ENCODE measurements around the gene TSPO. TPM values are rescaled to one million over a fixed set of nuclear protein-coding genes. Genes with fewer than 3 reads are reported as not detected.

TSPO gene
- total RNA-seq, 4 donors from 2014 or later: 346 to 897 (median 746) TPM

GRCh38 chr22:43211941-43212433 lies 60.6 kb downstream of the TSPO start:
- H3K9me3 ChIP-seq: no peaks in the 10 kb centered on the region
- no peak overlapping the region for H3K27ac ChIP-seq
- no peak overlapping the region for H3K4me3 ChIP-seq
- H3K4me1 ChIP-seq: no peaks in the 10 kb centered on the region
- H3K36me3 ChIP-seq: no peaks in the 10 kb centered on the region
- peaks cover 3% of the 10 kb centered on the region for H3K27me3 ChIP-seq
- WGBS: 92% methylated on average over 10 of the region's 13 CpGs
- TF ChIP-seq POLR2AphosphoS5 (IDR thresholded peaks at IDR 0.05): no peak
- TF ChIP-seq POLR2A (IDR thresholded peaks at IDR 0.05): no peak
- no peak for TF ChIP-seq EP300 (IDR thresholded peaks at IDR 0.05)
- TF ChIP-seq CTCF (IDR thresholded peaks at IDR 0.05): no peak
- no peak for DNase-seq (ENCODE audit: low spot score in 2 of 2)

GRCh38 chr22:43212434-43212952 lies 61.1 kb downstream of the TSPO start:
- WGBS: 95% methylated on average over 4 of the region's 23 CpGs
- Histone ChIP-seq H3K27ac (no peak overlapping the region), H3K36me3 (no peaks in the 10 kb centered on the region), H3K9me3 (no peaks in the 10 kb centered on the region), H3K27me3 (peaks cover 4% of the 10 kb centered on the region), H3K4me3 (no peak overlapping the region), H3K4me1 (no peaks in the 10 kb centered on the region)
- DNase-seq (ENCODE audit: low spot score in 2 of 2): no peak
- no peak for TF ChIP-seq EP300 (IDR thresholded peaks at IDR 0.05)
- no peak for TF ChIP-seq POLR2AphosphoS5 (IDR thresholded peaks at IDR 0.05)
- TF ChIP-seq POLR2A (IDR thresholded peaks at IDR 0.05): no peak
- no peak for TF ChIP-seq CTCF (IDR thresholded peaks at IDR 0.05)

Other genes starting within 250 kb of the TSPO start
- 10 to 100 TPM; 38.9 to 74.8 (median 55.3) TPM for gene PACSIN2, start 136.4 kb upstream of the TSPO start, total RNA-seq
- 1 to 10 TPM; 4.3 to 8.7 (median 5.0) TPM for gene TTLL1, start 62.2 kb upstream of the TSPO start, total RNA-seq
- 10 to 100 TPM in 1 of 4 donors, 1 to 10 TPM in 3; 6.1 to 11.3 (median 7.3) TPM for gene BIK, start 40.8 kb upstream of the TSPO start, total RNA-seq
- 10 to 100 TPM; 21.1 to 38.0 (median 25.2) TPM for gene MCAT, start 8.2 kb upstream of the TSPO start, total RNA-seq
- gene TTLL12, start 35.6 kb downstream of the TSPO start, total RNA-seq: 10 to 100 TPM; 43.6 to 93.9 (median 81.4) TPM
- gene SCUBE1, start 191.8 kb downstream of the TSPO start, total RNA-seq: 1 to 10 TPM in 1 of 4 donors, under 1 TPM in 3; 0.47 to 1.1 (median 0.78) TPM